SK-N-SH (cell line): ENCODE results near the gene LPP.

Source experiments
- MXI1 ChIP-seq: IDR thresholded peaks from 2 replicates; pipeline ENCODE4 v1.6.1; 2012; ENCODE audit warnings: mild to moderate bottlenecking, low read depth, low read length, improper control_type of control experiment
- POLR2AphosphoS5 ChIP-seq: IDR thresholded peaks from 2 replicates; pipeline ENCODE4 v1.6.1; 2012; ENCODE audit warnings: low read depth, low read length
- RCOR1 ChIP-seq: fragments of 150-350 bp; IDR thresholded peaks from 2 replicates; pipeline ENCODE4 v1.6.1; 2017; ENCODE audit warnings: antibody characterized with exemption, low read length
- TCF12 ChIP-seq: IDR thresholded peaks from 2 replicates; pipeline ENCODE4 v1.4.0; 2012
- TF ChIP-seq, protein P1 (sequence below): fragments of 200-600 bp; sonication (generic); IDR thresholded peaks from 2 replicates; pipeline ENCODE4 v1.6.1; 2017; ENCODE audit warnings: antibody characterized with exemption, mild to moderate bottlenecking, moderate library complexity
- TF ChIP-seq, protein P2 (sequence below): IDR thresholded peaks from 2 replicates; pipeline ENCODE4 v1.6.1; 2012; ENCODE audit warnings: mild to moderate bottlenecking, low read depth, low read length, moderate library complexity

DNA sequence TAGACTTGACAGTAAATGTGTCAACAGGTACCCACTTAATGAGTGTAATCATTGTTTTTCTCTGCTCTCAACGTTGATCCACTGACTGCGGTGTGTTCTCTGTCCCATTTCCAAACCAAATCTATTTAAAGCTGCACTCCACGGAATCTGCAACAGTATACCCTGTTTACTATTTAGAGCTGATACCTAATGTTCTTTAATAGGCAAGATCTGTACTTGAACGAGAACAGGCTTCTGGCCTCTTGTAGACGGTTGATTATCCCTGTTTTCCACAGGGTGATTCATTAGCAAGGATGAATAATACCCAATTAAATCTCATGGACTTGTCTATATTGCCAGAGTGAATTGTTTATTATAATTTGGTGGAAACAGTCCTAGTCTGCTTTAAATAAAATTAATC lies 189.9 kb downstream of the LPP start:
- TF ChIP-seq TCF12 (no peak), MXI1 (no peak), POLR2AphosphoS5 (no peak), RCOR1 (no peak)
- TF ChIP-seq, protein P1, sequence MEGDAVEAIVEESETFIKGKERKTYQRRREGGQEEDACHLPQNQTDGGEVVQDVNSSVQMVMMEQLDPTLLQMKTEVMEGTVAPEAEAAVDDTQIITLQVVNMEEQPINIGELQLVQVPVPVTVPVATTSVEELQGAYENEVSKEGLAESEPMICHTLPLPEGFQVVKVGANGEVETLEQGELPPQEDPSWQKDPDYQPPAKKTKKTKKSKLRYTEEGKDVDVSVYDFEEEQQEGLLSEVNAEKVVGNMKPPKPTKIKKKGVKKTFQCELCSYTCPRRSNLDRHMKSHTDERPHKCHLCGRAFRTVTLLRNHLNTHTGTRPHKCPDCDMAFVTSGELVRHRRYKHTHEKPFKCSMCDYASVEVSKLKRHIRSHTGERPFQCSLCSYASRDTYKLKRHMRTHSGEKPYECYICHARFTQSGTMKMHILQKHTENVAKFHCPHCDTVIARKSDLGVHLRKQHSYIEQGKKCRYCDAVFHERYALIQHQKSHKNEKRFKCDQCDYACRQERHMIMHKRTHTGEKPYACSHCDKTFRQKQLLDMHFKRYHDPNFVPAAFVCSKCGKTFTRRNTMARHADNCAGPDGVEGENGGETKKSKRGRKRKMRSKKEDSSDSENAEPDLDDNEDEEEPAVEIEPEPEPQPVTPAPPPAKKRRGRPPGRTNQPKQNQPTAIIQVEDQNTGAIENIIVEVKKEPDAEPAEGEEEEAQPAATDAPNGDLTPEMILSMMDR, result no peak
- TF ChIP-seq, protein P2, sequence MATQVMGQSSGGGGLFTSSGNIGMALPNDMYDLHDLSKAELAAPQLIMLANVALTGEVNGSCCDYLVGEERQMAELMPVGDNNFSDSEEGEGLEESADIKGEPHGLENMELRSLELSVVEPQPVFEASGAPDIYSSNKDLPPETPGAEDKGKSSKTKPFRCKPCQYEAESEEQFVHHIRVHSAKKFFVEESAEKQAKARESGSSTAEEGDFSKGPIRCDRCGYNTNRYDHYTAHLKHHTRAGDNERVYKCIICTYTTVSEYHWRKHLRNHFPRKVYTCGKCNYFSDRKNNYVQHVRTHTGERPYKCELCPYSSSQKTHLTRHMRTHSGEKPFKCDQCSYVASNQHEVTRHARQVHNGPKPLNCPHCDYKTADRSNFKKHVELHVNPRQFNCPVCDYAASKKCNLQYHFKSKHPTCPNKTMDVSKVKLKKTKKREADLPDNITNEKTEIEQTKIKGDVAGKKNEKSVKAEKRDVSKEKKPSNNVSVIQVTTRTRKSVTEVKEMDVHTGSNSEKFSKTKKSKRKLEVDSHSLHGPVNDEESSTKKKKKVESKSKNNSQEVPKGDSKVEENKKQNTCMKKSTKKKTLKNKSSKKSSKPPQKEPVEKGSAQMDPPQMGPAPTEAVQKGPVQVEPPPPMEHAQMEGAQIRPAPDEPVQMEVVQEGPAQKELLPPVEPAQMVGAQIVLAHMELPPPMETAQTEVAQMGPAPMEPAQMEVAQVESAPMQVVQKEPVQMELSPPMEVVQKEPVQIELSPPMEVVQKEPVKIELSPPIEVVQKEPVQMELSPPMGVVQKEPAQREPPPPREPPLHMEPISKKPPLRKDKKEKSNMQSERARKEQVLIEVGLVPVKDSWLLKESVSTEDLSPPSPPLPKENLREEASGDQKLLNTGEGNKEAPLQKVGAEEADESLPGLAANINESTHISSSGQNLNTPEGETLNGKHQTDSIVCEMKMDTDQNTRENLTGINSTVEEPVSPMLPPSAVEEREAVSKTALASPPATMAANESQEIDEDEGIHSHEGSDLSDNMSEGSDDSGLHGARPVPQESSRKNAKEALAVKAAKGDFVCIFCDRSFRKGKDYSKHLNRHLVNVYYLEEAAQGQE, result no peak
